GM23248 (cell line): Measurements from ENCODE around the gene IL22.

Source experiments
- EZH2 ChIP-seq: fragments of 200-600 bp; sonication (generic); IDR thresholded peaks from 2 replicates; pipeline ENCODE4 v1.6.1; 2018; ENCODE audit warnings: antibody characterized with exemption, mild to moderate bottlenecking; ENCODE audit not compliant: insufficient read depth, poor library complexity, severe bottlenecking
- EZH2phosphoT487 ChIP-seq: fragments of 200-600 bp; sonication (generic); IDR thresholded peaks from 2 replicates; pipeline ENCODE4 v1.6.1; 2018; ENCODE audit warnings: antibody characterized with exemption, moderate library complexity, mild to moderate bottlenecking, low read depth; ENCODE audit not compliant: insufficient read depth

GRCh38 chr12:68229956-68230355 lies 23.4 kb downstream of the IL22 start:
- TF ChIP-seq EZH2phosphoT487 (no peak), EZH2 (no peak)
